ENCODE measurements around the gene AAGAB.
"Not testable (repeated sequence)": the region's sequence is repeated elsewhere in the genome, so short reads cannot be mapped to it uniquely, and the experiment has no call there.

Gene AAGAB, protein sequence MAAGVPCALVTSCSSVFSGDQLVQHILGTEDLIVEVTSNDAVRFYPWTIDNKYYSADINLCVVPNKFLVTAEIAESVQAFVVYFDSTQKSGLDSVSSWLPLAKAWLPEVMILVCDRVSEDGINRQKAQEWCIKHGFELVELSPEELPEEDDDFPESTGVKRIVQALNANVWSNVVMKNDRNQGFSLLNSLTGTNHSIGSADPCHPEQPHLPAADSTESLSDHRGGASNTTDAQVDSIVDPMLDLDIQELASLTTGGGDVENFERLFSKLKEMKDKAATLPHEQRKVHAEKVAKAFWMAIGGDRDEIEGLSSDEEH

DNA sequence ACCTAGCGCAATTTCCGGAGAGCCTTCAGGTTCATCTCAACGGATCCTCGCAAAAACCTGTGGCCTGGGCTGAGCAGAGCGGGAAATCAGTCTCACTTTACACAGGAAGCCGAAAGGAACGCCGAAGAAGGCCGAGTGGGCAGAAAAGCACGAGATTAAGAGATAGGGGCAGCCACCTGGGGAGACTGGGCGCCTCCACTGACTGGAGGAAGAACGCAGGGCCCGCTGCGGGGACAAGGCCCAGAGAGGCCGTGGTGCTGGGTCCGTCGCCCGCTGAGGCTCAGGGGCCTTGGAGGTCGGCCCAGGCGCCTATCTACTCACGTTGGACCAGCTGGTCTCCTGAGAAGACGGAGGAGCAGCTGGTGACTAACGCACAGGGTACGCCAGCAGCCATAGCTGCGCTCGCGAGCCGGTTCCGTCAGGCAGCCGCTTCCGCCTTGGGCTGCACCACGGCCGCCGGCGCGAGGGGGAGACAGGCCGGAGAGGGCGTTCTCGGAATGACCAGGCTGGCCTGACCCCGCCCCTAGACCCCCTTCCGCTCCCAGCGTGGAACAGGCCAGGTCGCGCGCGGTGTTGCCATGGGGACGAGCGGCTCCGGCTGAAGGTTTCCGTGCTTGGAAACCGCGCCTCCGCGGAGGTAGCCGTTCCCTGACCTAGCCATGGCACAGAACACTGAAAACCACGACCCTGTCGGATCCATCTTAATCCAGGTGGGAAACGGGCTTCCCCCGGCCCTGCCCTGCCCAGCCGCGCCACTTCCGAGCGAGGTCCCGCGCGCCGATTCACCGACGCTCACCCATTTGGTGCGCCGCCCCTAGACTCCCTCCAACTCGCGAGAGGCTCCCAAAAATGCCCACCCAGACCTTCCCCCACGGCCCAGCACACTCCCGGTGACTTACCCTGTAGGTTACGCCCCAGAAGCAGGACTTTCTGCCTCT, at the start of gene AAGAB, which contains the start of gene IQCH:
TSS of gene AAGAB (minus strand) at position 424 of the 938 bp plus-strand sequence. CDS start at position 394, 30 bp downstream.
TSS of gene IQCH (plus strand) at position 549 of the 938 bp plus-strand sequence. CDS start at position 660, 111 bp downstream.
- DNase-seq (ENCODE audit: low spot score) = peak; percentile 99

DNA sequence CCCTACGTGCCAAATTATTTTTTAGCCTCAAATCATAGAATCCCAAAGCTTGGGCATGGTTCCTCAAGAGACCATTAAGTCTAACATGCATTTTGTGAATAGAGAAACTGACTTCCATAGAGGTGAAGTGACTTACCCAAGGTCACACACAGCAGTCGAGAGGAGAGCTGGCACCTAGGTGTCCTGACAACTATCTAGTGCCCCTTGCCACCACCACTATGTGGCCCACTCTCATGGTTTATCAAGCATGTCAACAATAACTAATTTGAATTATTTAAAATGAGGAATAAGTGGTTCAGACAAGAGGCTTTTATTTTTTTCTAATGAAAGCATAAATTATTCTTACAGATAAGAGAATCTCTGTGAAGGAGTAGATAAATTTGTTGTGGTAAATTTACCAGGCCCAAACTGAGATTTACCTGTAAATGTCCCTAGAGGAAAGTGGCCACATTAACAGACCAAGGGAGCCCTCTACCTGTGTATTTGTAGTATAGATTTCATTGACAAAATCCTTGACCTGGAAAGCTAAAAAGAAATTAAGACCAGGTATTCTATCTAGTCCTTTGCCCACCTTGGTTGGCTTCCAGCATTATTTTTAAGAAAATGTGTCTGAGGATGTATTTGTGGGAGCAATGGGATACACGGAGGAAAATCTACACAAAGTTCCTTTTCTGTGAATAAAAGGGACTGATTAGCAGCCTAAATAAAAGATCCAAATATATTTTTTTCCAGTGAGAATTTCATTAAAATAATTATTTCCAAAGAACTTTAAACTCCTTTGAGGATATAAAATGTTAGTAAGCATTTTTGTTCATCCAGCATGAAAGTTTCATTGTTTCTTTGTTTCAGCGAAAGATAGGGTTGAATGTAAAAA, 49.3 kb upstream of the AAGAB start:
- peak; percentile 9 for DNase-seq (ENCODE audit: low spot score)

DNA sequence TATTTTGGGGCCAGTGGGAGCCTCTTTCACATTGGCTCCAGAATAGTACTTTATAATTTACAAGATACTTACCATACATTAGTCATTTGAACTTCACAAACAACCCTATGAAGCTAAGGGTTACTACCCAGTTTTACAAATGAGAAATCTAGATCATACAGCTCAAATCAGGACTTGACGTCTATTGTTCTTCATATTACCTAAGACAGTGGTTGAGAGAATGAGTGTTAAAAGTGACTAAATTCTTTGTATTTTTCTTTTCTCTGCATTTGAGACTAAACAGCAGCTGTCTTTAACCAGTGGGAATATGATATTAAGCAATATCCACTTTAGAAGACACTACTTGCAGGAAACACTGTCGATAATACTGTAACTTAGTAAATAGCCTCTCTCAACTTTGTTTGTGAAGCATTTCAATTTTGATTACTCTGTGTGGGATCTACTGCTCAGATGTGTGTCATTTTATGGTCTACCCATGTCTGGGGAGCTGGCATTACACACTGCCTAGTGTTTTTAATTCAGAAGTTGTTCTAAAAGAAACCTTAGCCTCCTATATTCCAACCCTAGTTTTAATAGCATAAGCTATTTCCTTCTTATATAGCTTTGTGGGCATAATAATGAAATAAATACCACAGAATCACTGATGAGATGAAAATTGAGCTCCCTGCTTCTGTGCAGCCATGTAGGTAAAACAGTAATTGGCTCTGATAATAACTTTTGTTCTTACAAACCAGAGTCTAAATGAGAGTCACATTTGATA, 46.0 kb upstream of the AAGAB start:
- no peak for DNase-seq (ENCODE audit: low spot score)

DNA sequence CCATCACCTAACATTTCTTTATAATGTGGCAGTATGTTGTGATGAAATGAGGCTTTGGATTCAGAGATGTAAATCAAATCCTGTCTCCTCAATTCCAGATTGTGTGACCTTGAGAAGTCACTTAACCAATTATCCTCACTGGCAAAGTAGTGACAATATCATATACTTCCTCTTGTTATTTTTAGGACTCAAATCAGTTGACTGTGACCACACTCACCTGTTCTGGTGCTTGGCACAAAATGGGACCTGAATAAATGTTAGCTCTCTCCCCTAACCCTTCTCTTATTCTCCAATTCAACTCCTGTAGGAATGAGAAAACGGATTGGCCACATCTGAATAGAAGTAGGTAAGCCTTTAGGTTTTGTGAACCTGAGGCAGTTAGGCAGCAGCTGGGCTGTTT, 42.2 kb upstream of the AAGAB start:
- DNase-seq (ENCODE audit: low spot score) = no peak

DNA sequence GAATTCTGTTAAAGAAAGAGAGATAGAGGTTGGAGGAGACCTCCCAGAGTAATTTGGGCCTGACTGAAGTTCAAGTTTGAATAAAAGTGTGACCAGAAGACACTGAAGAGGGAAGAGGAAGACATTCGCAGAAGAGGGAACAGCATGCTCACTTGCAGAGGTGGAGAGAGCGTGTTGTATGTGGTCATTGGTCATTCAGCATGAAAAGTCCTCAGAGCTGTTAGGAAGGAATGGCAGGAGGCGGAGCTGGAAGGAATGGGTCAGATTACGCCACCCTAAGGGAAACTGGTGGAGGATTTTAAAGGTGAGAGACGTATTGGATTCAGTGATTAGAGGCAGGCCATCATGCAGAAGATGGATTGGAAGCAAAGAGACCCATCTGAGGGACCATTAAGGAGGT, 41.7 kb upstream of the AAGAB start:
- DNase-seq (ENCODE audit: low spot score) = no peak

DNA sequence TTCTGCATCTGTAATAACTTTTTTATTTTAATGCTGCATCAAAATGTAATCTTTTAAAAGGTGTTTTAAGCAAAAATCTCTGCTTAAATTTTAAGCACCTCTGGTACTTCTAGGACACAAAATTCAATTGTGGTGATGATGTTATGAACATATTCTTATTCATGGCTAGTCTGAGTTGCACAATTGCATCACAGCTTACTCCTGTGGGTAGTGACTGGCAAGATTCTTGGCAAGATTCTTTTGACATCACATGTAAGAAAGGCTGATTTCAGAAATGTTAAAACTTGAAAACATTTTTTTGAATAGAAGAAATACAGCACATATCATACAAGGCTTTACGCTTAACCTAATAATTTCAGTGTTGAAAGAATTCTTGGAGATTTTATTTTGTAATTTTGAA, 35.9 kb upstream of the AAGAB start:
- no peak for DNase-seq (ENCODE audit: low spot score)

DNA sequence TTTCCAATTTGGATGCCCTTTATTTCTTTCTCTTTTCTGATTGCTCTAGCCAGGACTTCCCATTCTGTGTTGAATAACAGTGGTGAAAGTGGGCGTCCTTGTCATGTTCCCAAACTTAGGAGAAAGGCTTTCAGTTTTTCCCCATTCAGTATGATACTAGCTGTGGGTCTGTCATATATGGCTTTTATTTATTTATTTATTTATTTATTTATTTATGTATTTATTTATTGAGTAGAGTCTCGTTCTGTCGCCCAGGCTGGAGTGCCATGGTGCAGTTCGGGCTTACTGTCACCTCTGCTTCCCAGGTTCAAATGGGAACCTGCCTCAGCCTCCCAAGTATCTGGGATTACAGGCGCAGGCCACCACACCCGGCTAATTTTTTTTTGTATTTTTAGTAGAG, 31.9 kb upstream of the AAGAB start:
- not testable (repeated sequence) for DNase-seq (ENCODE audit: low spot score)

DNA sequence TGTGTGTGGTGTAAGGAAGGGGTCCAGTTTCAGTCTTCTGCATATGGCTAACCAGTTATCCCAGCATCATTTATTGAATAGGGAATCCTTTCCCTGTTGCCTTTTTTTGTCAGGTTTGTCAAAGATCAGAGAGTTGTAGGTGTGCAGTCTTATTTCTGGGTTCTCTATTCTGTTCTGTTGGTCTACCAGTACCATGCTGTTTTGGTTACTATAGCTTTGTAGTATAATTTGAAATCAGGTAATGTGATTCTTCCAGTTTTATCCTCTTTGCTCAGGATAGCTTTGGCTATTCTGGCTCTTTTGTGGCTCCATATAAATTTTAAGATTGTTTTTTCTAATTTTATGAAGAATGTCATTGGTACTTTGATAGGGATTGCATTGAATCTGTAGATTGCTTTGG, 31.2 kb upstream of the AAGAB start:
- not testable (repeated sequence) for DNase-seq (ENCODE audit: low spot score)

DNA sequence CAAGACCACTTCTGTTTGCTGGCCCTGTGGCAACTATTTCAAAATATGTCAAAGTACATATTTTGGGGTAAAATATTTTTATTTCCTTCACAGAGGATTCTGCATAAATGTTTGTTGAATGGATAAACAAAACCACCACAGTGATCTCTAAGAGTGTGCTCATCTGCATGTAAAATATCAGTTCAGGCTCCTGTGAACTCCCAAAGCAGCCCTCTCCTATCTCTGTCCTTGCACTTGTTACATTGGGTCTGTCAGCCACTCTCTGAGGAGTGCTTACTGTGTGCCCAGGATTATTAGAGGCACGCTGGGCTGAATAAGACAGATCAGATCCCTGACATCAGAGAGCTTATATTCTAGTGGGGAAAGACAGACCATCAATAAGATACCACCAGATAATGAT, 27.3 kb upstream of the AAGAB start:
- no peak for DNase-seq (ENCODE audit: low spot score)

DNA sequence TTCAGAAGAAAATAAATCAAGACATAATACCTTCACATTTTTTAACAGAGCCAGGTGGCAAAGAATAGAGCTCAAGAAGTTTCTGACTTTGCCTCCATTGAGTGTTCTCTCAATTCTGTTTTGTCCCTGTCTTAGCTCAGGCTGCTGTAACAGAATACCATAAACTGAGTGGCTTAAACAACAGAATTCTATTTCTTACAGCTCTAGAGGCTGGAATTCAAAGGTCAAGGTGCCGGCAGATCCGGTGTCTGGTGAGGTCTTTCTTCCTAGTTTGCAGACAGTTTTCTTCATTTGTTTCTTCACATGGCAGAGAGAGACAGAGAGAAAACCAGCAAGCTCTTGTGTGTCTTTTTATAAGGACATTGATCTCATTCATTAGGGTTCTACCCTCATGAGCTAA, 25.8 kb upstream of the AAGAB start:
- DNase-seq (ENCODE audit: low spot score) = no peak

DNA sequence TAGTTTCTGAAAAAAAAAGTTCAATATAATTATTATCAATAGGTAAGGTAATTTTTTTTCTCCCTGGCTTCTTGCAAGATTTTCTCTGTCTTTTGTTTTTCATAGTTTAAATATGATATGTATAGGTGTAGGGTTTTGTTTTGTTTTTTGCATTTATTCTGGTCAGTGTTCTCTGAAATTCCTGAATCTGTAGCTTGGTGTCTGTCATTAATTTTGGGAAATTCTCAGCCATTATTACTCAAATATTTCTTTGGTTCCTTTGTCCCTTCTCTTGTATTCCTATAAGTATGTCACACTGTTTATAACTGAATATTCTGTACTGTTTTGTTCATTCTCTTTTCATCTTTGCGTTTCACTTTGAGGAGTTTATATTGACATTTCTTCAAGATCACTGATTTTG, 22.2 kb upstream of the AAGAB start:
- DNase-seq (ENCODE audit: low spot score) = no peak

DNA sequence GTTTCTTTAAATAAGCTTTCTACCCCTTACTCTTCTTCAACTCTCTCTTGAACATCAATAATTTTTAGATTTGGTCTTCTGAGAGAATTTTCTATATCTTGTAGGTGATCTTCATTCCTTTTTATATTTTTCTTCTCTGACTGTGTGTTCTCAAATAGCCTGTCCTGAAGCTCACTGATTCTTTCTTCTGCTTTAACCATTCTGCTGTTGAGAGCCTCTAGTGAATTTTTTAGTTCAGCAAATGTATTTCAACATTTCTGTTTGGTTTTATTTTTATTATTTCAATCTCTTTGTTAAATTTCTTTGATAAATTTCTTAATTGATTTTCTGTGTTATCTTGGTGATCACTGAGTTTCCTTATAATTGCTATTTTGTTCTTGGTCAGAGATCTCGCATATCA, 19.8 kb upstream of the AAGAB start:
- no peak for DNase-seq (ENCODE audit: low spot score)

DNA sequence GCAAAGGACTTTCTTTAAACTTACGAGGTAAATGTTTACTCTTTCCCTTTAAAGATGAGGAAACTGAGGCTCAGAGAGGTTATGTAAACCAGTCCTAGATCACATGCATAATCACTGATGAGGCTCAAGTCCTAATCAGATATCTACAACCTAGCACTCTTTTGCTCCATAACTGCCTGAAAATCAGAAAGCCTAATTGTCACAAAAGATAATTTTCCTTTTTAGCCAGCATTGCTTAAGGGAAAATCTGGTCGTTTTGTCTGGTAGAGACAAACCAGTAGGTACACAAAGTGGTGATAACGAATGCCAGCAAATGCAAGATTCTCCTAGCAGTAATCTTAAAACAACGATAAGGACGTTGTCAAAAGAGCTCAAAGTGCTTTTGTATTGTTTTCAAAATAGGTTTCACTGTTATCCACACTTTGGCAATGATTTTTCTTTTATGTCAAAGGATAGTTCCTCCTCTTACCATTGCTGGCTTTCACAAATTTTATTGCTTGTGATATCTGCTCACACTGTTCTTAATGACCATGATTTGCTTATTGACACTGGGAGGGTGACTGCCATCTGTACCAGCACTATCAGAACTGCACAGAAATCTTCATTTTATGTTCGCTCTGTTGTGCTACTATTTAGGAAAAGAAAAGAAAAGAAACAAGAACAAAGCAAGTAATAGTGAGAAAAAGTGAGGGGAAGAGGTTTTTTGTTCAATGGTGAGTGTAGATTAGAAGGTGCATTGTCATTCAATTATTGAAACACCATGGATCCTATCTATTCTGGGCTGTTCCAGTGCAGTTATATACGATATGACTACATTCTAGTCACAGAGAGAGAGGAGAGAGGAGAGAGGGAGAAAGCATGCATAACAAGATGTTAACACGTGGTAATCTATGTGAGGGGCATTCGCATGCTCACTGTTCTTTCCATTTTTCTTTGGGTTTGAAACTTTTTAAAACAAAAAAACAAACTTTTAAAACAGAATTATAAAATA, 13.8 kb upstream of the AAGAB start:
- no peak for DNase-seq (ENCODE audit: low spot score)

DNA sequence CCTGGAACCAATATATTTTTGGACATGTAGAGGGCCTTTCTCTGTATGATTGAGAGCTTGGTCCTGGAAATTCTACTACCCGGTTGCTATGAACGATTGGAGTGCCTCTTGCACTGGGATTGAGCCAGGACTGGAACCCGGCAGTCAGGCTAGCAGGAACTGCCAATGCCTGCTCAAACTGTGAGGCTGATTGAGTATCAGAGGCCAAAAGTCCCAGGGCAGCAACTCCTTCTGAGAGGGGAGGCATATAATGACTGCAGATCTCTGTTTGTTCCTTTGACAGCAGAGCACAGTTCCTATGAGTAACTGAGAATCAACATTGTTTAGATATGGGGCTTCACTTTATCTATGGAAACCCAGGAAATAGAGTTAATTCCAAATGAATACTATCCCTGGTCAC, 13.0 kb upstream of the AAGAB start:
- no peak for DNase-seq (ENCODE audit: low spot score)

DNA sequence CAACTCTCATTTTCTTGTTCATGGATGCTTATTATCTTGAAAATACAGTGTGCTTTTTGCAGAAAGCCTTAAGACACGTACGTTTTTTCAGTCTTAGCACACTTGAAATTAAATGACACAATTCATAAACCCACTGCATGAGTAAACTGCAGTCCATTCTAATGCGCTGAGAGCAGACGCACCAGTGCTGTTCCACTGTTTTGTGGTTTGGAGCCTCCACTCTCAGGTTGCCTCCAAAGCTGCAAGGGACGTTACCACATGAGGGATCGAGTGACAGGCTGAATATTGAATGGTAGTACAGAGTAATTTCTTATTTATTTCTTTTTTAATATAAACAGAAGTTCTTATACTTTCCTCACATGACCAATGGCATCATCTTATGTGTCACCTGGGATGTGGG, 12.4 kb upstream of the AAGAB start:
- DNase-seq (ENCODE audit: low spot score) = no peak

DNA sequence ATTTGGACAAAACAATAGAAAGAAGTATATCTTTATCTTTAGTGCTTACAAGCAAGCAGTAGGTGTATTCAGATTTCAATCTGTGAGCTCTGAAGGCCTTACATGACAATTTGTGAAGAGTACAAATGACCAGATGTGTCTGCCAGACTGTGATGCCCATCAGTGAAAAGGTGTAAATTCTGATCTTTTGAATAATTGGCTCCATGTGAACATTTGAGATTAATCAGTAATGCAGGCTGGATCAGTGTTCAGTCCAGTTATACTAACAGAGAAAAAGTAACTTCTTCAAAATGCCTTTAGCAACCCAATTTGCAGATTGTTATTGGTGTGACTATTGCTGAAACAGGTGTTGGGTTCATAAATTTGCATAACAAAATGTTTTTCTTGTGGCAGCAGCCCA, 5.3 kb upstream of the AAGAB start:
- no peak for DNase-seq (ENCODE audit: low spot score)

DNA sequence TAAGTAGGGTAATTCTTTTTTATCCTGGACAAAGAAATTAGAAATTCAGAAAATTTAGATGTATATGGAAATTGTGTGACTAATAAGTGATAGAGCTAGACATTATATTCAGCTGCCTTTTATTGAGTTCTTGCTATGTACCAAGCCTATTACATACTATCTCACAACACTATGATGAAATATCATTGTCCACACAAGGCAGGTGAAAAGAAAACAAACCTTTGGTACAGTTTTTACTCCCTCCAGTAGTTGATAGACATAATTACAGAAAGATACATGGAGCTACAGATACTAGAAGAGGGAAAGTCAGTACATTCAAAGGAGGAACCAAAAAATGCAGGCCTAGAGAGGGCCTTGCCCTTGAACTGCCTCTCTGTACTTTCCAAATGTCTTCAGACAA, 4.9 kb upstream of the AAGAB start:
- no peak for DNase-seq (ENCODE audit: low spot score)

DNA sequence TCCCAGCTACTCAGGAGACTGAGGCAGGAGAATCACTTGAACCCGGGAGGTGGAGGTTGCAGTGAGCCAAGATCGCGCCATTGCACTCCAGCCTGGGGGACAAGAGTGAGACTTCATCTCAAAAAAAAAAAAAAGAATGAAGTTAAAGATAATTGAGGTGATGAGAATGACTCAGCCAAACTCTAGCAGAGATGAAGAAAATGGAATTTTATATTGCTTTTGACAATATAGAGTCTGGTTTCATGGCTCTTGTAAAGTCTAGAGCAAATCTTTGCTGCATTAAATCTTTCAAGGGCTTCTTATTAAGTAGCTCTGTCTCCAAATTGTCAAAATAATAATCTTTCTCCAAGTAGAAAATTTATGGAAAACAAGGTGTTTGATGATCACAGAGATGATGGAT, 4.0 kb upstream of the AAGAB start:
- not testable (repeated sequence) for DNase-seq (ENCODE audit: low spot score)

DNA sequence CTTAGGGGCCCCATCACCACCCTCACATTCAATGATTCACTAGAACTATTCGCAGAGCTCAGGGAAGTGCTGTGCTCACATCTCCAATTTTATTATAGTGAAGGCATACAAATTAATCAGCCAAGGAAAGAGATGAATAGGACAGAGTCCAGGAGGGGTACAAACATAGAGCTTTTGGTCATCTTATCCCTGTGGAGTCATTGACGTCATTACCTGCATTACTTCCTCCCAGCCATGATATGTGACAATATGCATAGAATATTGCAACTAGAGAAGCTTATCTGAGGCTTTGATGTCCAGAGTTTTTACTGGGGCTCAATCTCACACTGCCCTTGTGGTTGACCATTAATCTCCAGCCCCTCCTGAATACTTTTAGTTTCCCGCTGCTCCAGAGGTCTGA, 1.6 kb upstream of the AAGAB start:
- DNase-seq (ENCODE audit: low spot score) = no peak

DNA sequence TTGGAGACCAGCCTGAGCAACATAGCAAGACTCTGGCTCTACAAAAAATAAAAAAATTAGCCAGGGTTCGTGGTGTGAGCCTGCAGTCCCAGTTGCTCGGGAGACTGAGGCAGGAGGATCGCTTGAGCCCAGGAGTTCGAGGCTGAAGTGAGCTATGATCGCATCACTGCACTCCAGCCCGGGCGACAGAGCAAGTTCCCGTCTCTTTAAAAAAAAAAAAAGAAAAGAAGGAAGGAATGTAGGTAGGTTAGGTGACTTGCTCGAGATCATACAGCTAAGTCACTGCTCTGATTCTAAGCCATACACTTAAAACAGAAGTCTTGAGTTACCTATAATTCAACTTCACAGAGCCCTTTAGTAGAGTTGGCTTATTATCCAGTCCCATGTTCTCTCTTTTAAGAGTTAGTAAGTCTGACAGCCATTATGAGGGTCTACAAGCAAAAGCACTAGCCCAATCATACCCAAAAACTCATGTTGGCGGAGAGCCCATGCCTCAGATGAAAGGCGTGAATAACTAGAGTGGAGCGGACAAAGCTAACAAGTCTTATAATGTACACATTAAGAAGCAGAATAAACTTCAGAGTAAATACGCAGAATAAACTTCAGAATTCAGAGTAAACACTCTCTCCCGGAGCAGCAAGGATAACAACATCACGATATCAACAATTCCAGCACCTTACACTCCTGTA, 768 bp downstream of the AAGAB start:
- peak; percentile 21 for DNase-seq (ENCODE audit: low spot score)

All from AG20443 (cell line).